ENCODE data around the gene GPAM.
A peak's percentile ranks its signal among the peaks of the same experiment; 100 is the strongest.

Gene GPAM

DNA sequence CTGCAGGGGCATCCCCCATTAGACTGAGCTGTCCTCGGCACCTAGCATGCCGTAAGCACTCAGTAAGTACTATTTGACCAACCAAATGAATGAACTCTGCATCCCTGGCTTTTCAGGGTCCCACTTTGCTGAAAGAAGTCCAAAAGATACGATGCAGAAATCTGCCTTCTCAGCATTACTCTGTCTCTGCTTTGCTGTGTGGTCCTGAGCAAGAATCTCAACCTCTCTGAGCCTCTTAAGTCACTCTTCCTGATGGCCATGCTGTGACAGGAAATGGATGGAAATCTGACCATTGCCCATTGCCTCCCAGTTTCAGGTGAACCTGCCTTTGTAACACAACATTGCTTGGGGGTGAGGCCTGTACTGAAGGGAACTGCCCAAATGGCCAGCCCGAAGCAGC, 48.0 kb downstream of the GPAM start:
- no peak overlapping the region for H3K4me3 ChIP-seq (ENCODE audit: low read length)
- H3K79me2 ChIP-seq (ENCODE audit: control insufficient read depth, insufficient read depth, low read length) = no peaks in the 10 kb centered on the region
- H3K56ac ChIP-seq (ENCODE audit: low read length) = no peak overlapping the region
- H2BK5ac ChIP-seq (ENCODE audit: low read length) = no peak overlapping the region
- WGBS (ENCODE audit: extremely low coverage, insufficient coverage, low lambda C conversion rate) = no CpG with 5 or more reads among the region's 4 CpGs
- H2BK15ac ChIP-seq (replicated peaks; ENCODE audit: low read depth) = no peak overlapping the region
- H4K8ac ChIP-seq (ENCODE audit: low read depth, low read length) = no peak overlapping the region
- H2AK5ac ChIP-seq (ENCODE audit: low read length) = no peak overlapping the region
- H3K27ac ChIP-seq (ENCODE audit: low read depth, low read length) = no peak overlapping the region
- H2BK120ac ChIP-seq (ENCODE audit: low read depth, low read length) = no peak overlapping the region
- no peaks in the 10 kb centered on the region for H3K27me3 ChIP-seq (ENCODE audit: insufficient read depth, low read length, poor library complexity)
- no peak overlapping the region for H4K5ac ChIP-seq (ENCODE audit: low read length)
- no peaks in the 10 kb centered on the region for H3K4me1 ChIP-seq (ENCODE audit: control insufficient read depth, low read depth, low read length)
- no peaks in the 10 kb centered on the region for H3K79me1 ChIP-seq (ENCODE audit: low read length)
- no peak overlapping the region for H3K23ac ChIP-seq (ENCODE audit: low read length)
- no peak overlapping the region for H3K4ac ChIP-seq (ENCODE audit: low read depth, low read length)
- no peak overlapping the region for H3K18ac ChIP-seq (ENCODE audit: low read length)
- no peaks in the 10 kb centered on the region for H3K36me3 ChIP-seq (ENCODE audit: control insufficient read depth, insufficient read depth, low read length)
- no peak for DNase-seq
- H3K9ac ChIP-seq (ENCODE audit: low read length) = no peak overlapping the region
- H3K4me2 ChIP-seq (ENCODE audit: low read length) = no peak overlapping the region

DNA sequence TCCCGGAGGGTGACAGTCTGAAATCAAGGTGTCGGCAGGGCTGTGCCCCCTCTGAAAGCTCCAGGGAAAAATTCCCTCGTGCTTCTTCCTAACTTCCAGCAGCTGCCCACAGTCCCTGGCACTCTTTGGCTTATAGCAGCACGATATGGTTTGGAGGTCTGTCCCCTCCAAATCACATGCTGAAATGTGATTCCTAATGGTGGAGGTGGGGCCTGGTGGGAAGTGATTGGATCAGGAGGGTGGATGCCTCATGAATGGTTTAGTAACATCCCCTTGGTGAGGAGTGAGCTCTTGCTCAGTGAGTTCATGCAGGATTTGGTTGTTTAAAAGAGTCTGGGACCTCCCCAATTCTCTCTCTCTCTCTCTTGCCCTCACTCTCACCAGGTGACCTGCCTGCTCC, 51.1 kb downstream of the GPAM start:
- Histone ChIP-seq H3K18ac (ENCODE audit: low read length) (no peak overlapping the region), H3K4me1 (ENCODE audit: control insufficient read depth, low read depth, low read length) (no peaks in the 10 kb centered on the region), H3K79me2 (ENCODE audit: control insufficient read depth, insufficient read depth, low read length) (no peaks in the 10 kb centered on the region), H3K9ac (ENCODE audit: low read length) (no peak overlapping the region), H3K56ac (ENCODE audit: low read length) (no peak overlapping the region), H3K36me3 (ENCODE audit: control insufficient read depth, insufficient read depth, low read length) (no peaks in the 10 kb centered on the region), H3K23ac (ENCODE audit: low read length) (no peak overlapping the region), H3K4me2 (ENCODE audit: low read length) (no peak overlapping the region), H2AK5ac (ENCODE audit: low read length) (no peak overlapping the region), H3K27me3 (ENCODE audit: insufficient read depth, low read length, poor library complexity) (no peaks in the 10 kb centered on the region), H4K8ac (ENCODE audit: low read depth, low read length) (no peak overlapping the region), H3K79me1 (ENCODE audit: low read length) (no peaks in the 10 kb centered on the region), H2BK15ac (replicated peaks; ENCODE audit: low read depth) (no peak overlapping the region), H2BK5ac (ENCODE audit: low read length) (no peak overlapping the region), H3K4me3 (ENCODE audit: low read length) (no peak overlapping the region), H3K4ac (ENCODE audit: low read depth, low read length) (no peak overlapping the region), H4K5ac (ENCODE audit: low read length) (no peak overlapping the region), H2BK120ac (ENCODE audit: low read depth, low read length) (no peak overlapping the region), H3K27ac (ENCODE audit: low read depth, low read length) (no peak overlapping the region)
- no CpG with 5 or more reads among the region's 4 CpGs for WGBS (ENCODE audit: extremely low coverage, insufficient coverage, low lambda C conversion rate)
- no peak for DNase-seq

DNA sequence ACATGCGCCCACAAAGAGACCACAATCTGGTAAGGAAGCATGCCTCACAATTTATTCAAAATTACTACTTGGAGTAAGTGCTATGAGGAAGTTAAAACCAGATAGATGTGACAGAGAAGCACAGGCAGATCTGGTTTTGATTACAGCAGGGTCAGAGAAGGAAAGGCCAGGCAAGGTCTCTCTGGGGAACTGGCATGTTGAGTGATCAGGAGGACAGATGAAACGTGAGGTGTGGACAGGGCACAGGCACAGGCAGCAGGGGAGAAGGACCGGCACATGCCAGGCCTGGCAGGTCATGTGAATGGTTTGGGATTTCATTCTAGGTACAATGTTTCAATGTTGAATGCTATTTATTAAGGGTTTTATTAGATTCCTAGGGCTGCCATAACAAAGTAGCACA, 51.6 kb downstream of the GPAM start:
- Histone ChIP-seq H3K36me3 (ENCODE audit: control insufficient read depth, insufficient read depth, low read length) (no peaks in the 10 kb centered on the region), H3K27me3 (ENCODE audit: insufficient read depth, low read length, poor library complexity) (no peaks in the 10 kb centered on the region), H3K4me1 (ENCODE audit: control insufficient read depth, low read depth, low read length) (no peaks in the 10 kb centered on the region), H4K8ac (ENCODE audit: low read depth, low read length) (no peak overlapping the region), H2BK120ac (ENCODE audit: low read depth, low read length) (no peak overlapping the region), H3K79me1 (ENCODE audit: low read length) (no peaks in the 10 kb centered on the region), H3K18ac (ENCODE audit: low read length) (no peak overlapping the region), H4K5ac (ENCODE audit: low read length) (no peak overlapping the region), H3K79me2 (ENCODE audit: control insufficient read depth, insufficient read depth, low read length) (no peaks in the 10 kb centered on the region), H3K4ac (ENCODE audit: low read depth, low read length) (no peak overlapping the region), H3K27ac (ENCODE audit: low read depth, low read length) (no peak overlapping the region), H3K4me3 (ENCODE audit: low read length) (no peak overlapping the region), H3K56ac (ENCODE audit: low read length) (no peak overlapping the region), H3K23ac (ENCODE audit: low read length) (no peak overlapping the region), H2BK5ac (ENCODE audit: low read length) (no peak overlapping the region), H2AK5ac (ENCODE audit: low read length) (no peak overlapping the region), H3K9ac (ENCODE audit: low read length) (no peak overlapping the region), H3K4me2 (ENCODE audit: low read length) (no peak overlapping the region), H2BK15ac (replicated peaks; ENCODE audit: low read depth) (no peak overlapping the region)
- no CpG with 5 or more reads among the region's 3 CpGs for WGBS (ENCODE audit: extremely low coverage, insufficient coverage, low lambda C conversion rate)
- no peak for DNase-seq

DNA sequence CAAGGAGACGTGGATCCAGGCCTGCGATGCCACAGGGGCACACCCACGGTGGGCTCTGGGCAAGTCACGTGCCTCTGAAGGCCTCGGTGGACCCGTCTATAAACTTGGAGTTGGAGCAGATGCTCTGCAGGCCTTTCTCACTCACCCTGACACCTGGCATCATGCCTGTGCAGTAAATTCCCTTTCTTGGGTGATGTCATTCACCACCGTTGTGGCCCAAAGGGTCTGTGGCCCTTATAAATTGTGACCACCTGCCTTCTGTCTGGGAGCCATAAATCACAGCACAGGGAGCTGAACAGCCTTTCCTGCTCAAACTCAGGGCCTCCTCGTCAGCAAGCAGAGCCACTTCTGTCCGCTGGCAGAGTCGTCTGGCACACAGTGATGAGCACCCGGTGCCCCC, 52.2 kb downstream of the GPAM start:
- no peaks in the 10 kb centered on the region for H3K79me2 ChIP-seq (ENCODE audit: control insufficient read depth, insufficient read depth, low read length)
- H3K36me3 ChIP-seq (ENCODE audit: control insufficient read depth, insufficient read depth, low read length) = no peaks in the 10 kb centered on the region
- H4K5ac ChIP-seq (ENCODE audit: low read length) = no peak overlapping the region
- no peaks in the 10 kb centered on the region for H3K4me1 ChIP-seq (ENCODE audit: control insufficient read depth, low read depth, low read length)
- no peak overlapping the region for H3K56ac ChIP-seq (ENCODE audit: low read length)
- no peak overlapping the region for H3K4ac ChIP-seq (ENCODE audit: low read depth, low read length)
- no peak overlapping the region for H3K27ac ChIP-seq (ENCODE audit: low read depth, low read length)
- H3K79me1 ChIP-seq (ENCODE audit: low read length) = no peaks in the 10 kb centered on the region
- no peak overlapping the region for H3K18ac ChIP-seq (ENCODE audit: low read length)
- WGBS (ENCODE audit: extremely low coverage, insufficient coverage, low lambda C conversion rate) = no CpG with 5 or more reads among the region's 11 CpGs
- H3K23ac ChIP-seq (ENCODE audit: low read length) = peak overlapping the region; percentile 66
- H2BK5ac ChIP-seq (ENCODE audit: low read length) = no peak overlapping the region
- H3K4me3 ChIP-seq (ENCODE audit: low read length) = no peak overlapping the region
- H2BK15ac ChIP-seq (replicated peaks; ENCODE audit: low read depth) = no peak overlapping the region
- H2AK5ac ChIP-seq (ENCODE audit: low read length) = no peak overlapping the region
- H3K9ac ChIP-seq (ENCODE audit: low read length) = no peak overlapping the region
- H4K8ac ChIP-seq (ENCODE audit: low read depth, low read length) = no peak overlapping the region
- DNase-seq = no peak
- H3K4me2 ChIP-seq (ENCODE audit: low read length) = no peak overlapping the region
- no peak overlapping the region for H2BK120ac ChIP-seq (ENCODE audit: low read depth, low read length)
- no peaks in the 10 kb centered on the region for H3K27me3 ChIP-seq (ENCODE audit: insufficient read depth, low read length, poor library complexity)

DNA sequence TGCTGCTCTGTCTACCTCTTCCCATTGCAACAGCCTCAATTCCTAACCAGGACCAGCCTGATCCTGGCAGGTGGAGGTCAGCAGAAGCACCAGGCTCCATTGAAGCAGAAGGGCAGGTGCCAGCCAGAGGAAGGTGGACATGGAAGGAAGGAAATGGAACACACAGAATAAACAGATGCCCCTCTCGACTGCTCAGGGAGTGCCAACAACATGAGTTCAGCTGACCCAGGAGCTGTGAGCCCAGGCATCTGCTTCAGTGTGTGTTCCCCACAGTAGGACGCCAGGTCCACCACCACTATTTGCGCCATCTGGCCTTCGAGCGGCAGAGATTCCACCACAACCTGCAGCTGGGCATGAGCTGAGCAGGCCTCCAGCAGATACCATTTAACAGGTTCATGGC, 56.7 kb downstream of the GPAM start:
- H3K18ac ChIP-seq (ENCODE audit: low read length) = no peak overlapping the region
- WGBS (ENCODE audit: extremely low coverage, insufficient coverage, low lambda C conversion rate) = no CpG with 5 or more reads among the region's 5 CpGs

DNA sequence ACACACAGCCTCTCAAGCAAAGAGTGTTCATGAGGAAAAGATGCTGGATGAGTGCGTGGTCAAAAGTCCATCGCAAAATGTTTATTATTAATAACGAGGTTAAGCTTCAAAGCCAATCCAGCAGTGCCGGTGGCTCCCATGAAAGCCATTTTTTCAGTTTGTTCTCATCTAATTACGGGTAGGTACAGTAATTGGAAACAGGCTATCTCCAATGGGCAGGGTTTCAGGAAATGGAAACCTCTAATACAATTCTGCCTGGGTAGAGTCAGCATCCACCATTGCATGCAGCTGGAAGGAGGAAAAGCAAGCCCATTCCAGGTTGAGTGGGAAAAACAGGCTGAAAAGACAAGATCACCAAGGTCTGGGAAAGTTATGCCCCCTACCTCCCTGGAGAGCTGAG, 57.4 kb downstream of the GPAM start:
- Histone ChIP-seq H3K9ac (ENCODE audit: low read length) (no peak overlapping the region), H3K18ac (ENCODE audit: low read length) (no peak overlapping the region), H3K27ac (ENCODE audit: low read depth, low read length) (no peak overlapping the region), H3K4me2 (ENCODE audit: low read length) (no peak overlapping the region), H3K27me3 (ENCODE audit: insufficient read depth, low read length, poor library complexity) (no peaks in the 10 kb centered on the region), H3K23ac (ENCODE audit: low read length) (no peak overlapping the region), H2BK15ac (replicated peaks; ENCODE audit: low read depth) (no peak overlapping the region), H3K79me2 (ENCODE audit: control insufficient read depth, insufficient read depth, low read length) (no peaks in the 10 kb centered on the region), H3K79me1 (ENCODE audit: low read length) (no peaks in the 10 kb centered on the region), H3K36me3 (ENCODE audit: control insufficient read depth, insufficient read depth, low read length) (no peaks in the 10 kb centered on the region), H3K4me3 (ENCODE audit: low read length) (no peak overlapping the region), H2AK5ac (ENCODE audit: low read length) (no peak overlapping the region), H3K56ac (ENCODE audit: low read length) (no peak overlapping the region), H4K5ac (ENCODE audit: low read length) (no peak overlapping the region), H3K4me1 (ENCODE audit: control insufficient read depth, low read depth, low read length) (no peaks in the 10 kb centered on the region), H2BK5ac (ENCODE audit: low read length) (no peak overlapping the region), H2BK120ac (ENCODE audit: low read depth, low read length) (no peak overlapping the region), H4K8ac (ENCODE audit: low read depth, low read length) (no peak overlapping the region), H3K4ac (ENCODE audit: low read depth, low read length) (no peak overlapping the region)
- no peak for DNase-seq
- no CpG with 5 or more reads among the region's 5 CpGs for WGBS (ENCODE audit: extremely low coverage, insufficient coverage, low lambda C conversion rate)

More for the DNA sequence above, 56.7 kb downstream of the GPAM start:
- no peak overlapping the region for H2AK5ac ChIP-seq (ENCODE audit: low read length)
- no peak overlapping the region for H3K4me3 ChIP-seq (ENCODE audit: low read length)
- H4K5ac ChIP-seq (ENCODE audit: low read length) = no peak overlapping the region
- no peak overlapping the region for H2BK5ac ChIP-seq (ENCODE audit: low read length)
- H3K4me2 ChIP-seq (ENCODE audit: low read length) = no peak overlapping the region
- H3K9ac ChIP-seq (ENCODE audit: low read length) = no peak overlapping the region
- no peak overlapping the region for H3K27ac ChIP-seq (ENCODE audit: low read depth, low read length)
- H3K23ac ChIP-seq (ENCODE audit: low read length) = no peak overlapping the region
- no peak for DNase-seq
- no peak overlapping the region for H3K4ac ChIP-seq (ENCODE audit: low read depth, low read length)
- H3K79me1 ChIP-seq (ENCODE audit: low read length) = no peaks in the 10 kb centered on the region
- H2BK15ac ChIP-seq (replicated peaks; ENCODE audit: low read depth) = no peak overlapping the region
- H3K79me2 ChIP-seq (ENCODE audit: control insufficient read depth, insufficient read depth, low read length) = no peaks in the 10 kb centered on the region
- no peak overlapping the region for H2BK120ac ChIP-seq (ENCODE audit: low read depth, low read length)
- H3K56ac ChIP-seq (ENCODE audit: low read length) = no peak overlapping the region
- H3K36me3 ChIP-seq (ENCODE audit: control insufficient read depth, insufficient read depth, low read length) = no peaks in the 10 kb centered on the region
- H3K27me3 ChIP-seq (ENCODE audit: insufficient read depth, low read length, poor library complexity) = no peaks in the 10 kb centered on the region
- no peaks in the 10 kb centered on the region for H3K4me1 ChIP-seq (ENCODE audit: control insufficient read depth, low read depth, low read length)
- no peak overlapping the region for H4K8ac ChIP-seq (ENCODE audit: low read depth, low read length)

All from mesendoderm (in vitro differentiated cells).